Stomach smooth muscle (tissue), 2 donors: ENCODE results near the gene SMIM26.
A peak's percentile ranks its signal among the peaks of the same experiment; 100 is the strongest.
"Not testable (repeated sequence)": the region's sequence is repeated elsewhere in the genome, so short reads cannot be mapped to it uniquely, and the experiment has no call there.

ENCODE experiments used
- H3K27ac ChIP-seq: one replicate; pipeline ENCODE4 v1.7.0; 2013; ENCODE audit warnings: mild to moderate bottlenecking, low read length, inconsistent platforms
- H3K27me3 ChIP-seq, 2 donors: one replicate each; pipeline ENCODE4 v1.7.0; 2013; ENCODE audit warnings: low read length in 2 of 2; ENCODE audit not compliant: insufficient read depth in 2 of 2, control insufficient read depth in 1 of 2
- H3K36me3 ChIP-seq, 2 donors: one replicate each; pipeline ENCODE4 v1.7.0; 2013; ENCODE audit warnings: low read length in 2 of 2; ENCODE audit not compliant: control insufficient read depth in 2 of 2, insufficient read depth in 2 of 2
- H3K4me1 ChIP-seq: one replicate; pipeline ENCODE4 v1.7.0; 2013; ENCODE audit warnings: low read length; ENCODE audit not compliant: control insufficient read depth, insufficient read depth
- H3K4me3 ChIP-seq, 2 donors: one replicate each; pipeline ENCODE4 v1.7.0; 2013; ENCODE audit warnings: low read length in 2 of 2
- H3K9ac ChIP-seq, 2 donors: one replicate each; pipeline ENCODE4 v1.7.0; 2013; ENCODE audit warnings: low read length in 2 of 2, mild to moderate bottlenecking in 1 of 2
- H3K9me3 ChIP-seq, 2 donors: one replicate each; pipeline ENCODE4 v1.7.0; 2013; ENCODE audit warnings: low read length in 2 of 2; ENCODE audit not compliant: control insufficient read depth in 2 of 2
- donor health status: healthy.
- donor health status: Pancreatic carcinoma.

SMIM26 gene

GRCh38 chr20:18566892-18567738 lies at the start of gene SMIM26:
Gene SMIM26 (plus strand): TSS chr20:18567432. CDS start chr20:18567479, 47 bp downstream.
- Histone ChIP-seq H3K9me3 (no peaks in the 10 kb centered on the region), H3K36me3 (peaks cover 8 to 14% of the 10 kb centered on the region in 2 donors), H3K4me1 (peaks cover 5% of the 10 kb centered on the region), H3K27me3 (no peaks in the 10 kb centered on the region), H3K9ac (peak within 1 kb of the TSS; percentile 99), H3K27ac (peak within 1 kb of the TSS; percentile 90), H3K4me3 (peak within 1 kb of the TSS; percentile 77 to 90)

- not testable (repeated sequence) for H3K27ac ChIP-seq, H3K4me1 ChIP-seq, H3K4me3 ChIP-seq, H3K27me3 ChIP-seq, H3K9me3 ChIP-seq, H3K9ac ChIP-seq
- peaks cover 16 to 20% of the 10 kb centered on the region in 2 donors for H3K36me3 ChIP-seq
Observed at GRCh38 chr20:18522066-18522465, 45.2 kb upstream of the SMIM26 start.

- H3K27me3 ChIP-seq: no peaks in the 10 kb centered on the region
- H3K4me1 ChIP-seq: no peaks in the 10 kb centered on the region
- no peak overlapping the region for H3K27ac ChIP-seq
- no peak overlapping the region for H3K9ac ChIP-seq
- H3K4me3 ChIP-seq: no peak overlapping the region
- H3K9me3 ChIP-seq: no peaks in the 10 kb centered on the region
- peaks cover 25 to 29% of the 10 kb centered on the region in 2 donors for H3K36me3 ChIP-seq
Observed at GRCh38 chr20:18523066-18523465, 44.2 kb upstream of the SMIM26 start.

- H3K9me3 ChIP-seq: no peaks in the 10 kb centered on the region
- no peak overlapping the region for H3K9ac ChIP-seq
- no peak overlapping the region for H3K27ac ChIP-seq
- H3K4me3 ChIP-seq: no peak overlapping the region
- no peaks in the 10 kb centered on the region for H3K27me3 ChIP-seq
- peaks cover 41 to 44% of the 10 kb centered on the region in 2 donors for H3K36me3 ChIP-seq
- no peaks in the 10 kb centered on the region for H3K4me1 ChIP-seq
Observed at GRCh38 chr20:18524646-18525045, 42.6 kb upstream of the SMIM26 start.

- peaks cover 53 to 54% of the 10 kb centered on the region in 2 donors for H3K36me3 ChIP-seq
Observed at GRCh38 chr20:18526761-18527160, 40.5 kb upstream of the SMIM26 start.

GRCh38 chr20:18527339-18527738 lies 39.9 kb upstream of the SMIM26 start:
- Histone ChIP-seq H3K27me3 (no peaks in the 10 kb centered on the region), H3K4me1 (no peaks in the 10 kb centered on the region), H3K36me3 (peaks cover 55 to 56% of the 10 kb centered on the region in 2 donors)

More at GRCh38 chr20:18526761-18527160, 40.5 kb upstream of the SMIM26 start:
- not testable (repeated sequence) for H3K4me3 ChIP-seq, H3K27ac ChIP-seq, H3K4me1 ChIP-seq, H3K27me3 ChIP-seq, H3K9ac ChIP-seq, H3K9me3 ChIP-seq

GRCh38 chr20:18527836-18528235 lies 39.4 kb upstream of the SMIM26 start:
- no peaks in the 10 kb centered on the region for H3K27me3 ChIP-seq
- H3K4me3 ChIP-seq: no peak overlapping the region
- no peak overlapping the region for H3K27ac ChIP-seq
- H3K9ac ChIP-seq: no peak overlapping the region
- peaks cover 60 to 61% of the 10 kb centered on the region in 2 donors for H3K36me3 ChIP-seq
- no peaks in the 10 kb centered on the region for H3K4me1 ChIP-seq
- H3K9me3 ChIP-seq: no peaks in the 10 kb centered on the region

More at GRCh38 chr20:18527339-18527738, 39.9 kb upstream of the SMIM26 start:
- no peaks in the 10 kb centered on the region for H3K9me3 ChIP-seq
- no peak overlapping the region for H3K9ac ChIP-seq
- no peak overlapping the region for H3K27ac ChIP-seq
- H3K4me3 ChIP-seq: no peak overlapping the region

GRCh38 chr20:18529041-18529440 lies 38.2 kb upstream of the SMIM26 start:
- peaks cover 68 to 70% of the 10 kb centered on the region in 2 donors for H3K36me3 ChIP-seq
- no peak overlapping the region for H3K9ac ChIP-seq
- no peak overlapping the region for H3K4me3 ChIP-seq

GRCh38 chr20:18532626-18533025 lies 34.6 kb upstream of the SMIM26 start:
- Histone ChIP-seq H3K36me3 (peaks cover 52 to 55% of the 10 kb centered on the region in 2 donors), H3K9ac (no peak overlapping the region), H3K4me3 (no peak overlapping the region), H3K4me1 (no peaks in the 10 kb centered on the region), H3K27me3 (no peaks in the 10 kb centered on the region), H3K27ac (no peak overlapping the region), H3K9me3 (no peaks in the 10 kb centered on the region)

More at GRCh38 chr20:18529041-18529440, 38.2 kb upstream of the SMIM26 start:
- no peaks in the 10 kb centered on the region for H3K4me1 ChIP-seq
- H3K27ac ChIP-seq: no peak overlapping the region
- H3K27me3 ChIP-seq: no peaks in the 10 kb centered on the region
- H3K9me3 ChIP-seq: no peaks in the 10 kb centered on the region

GRCh38 chr20:18533491-18533890 lies 33.7 kb upstream of the SMIM26 start:
- Histone ChIP-seq H3K36me3 (peaks cover 46 to 47% of the 10 kb centered on the region in 2 donors), H3K4me1 (no peaks in the 10 kb centered on the region), H3K9ac (no peak overlapping the region), H3K9me3 (no peaks in the 10 kb centered on the region), H3K27me3 (no peaks in the 10 kb centered on the region), H3K27ac (no peak overlapping the region), H3K4me3 (no peak overlapping the region)
